HCT116 (cell line): Measurements from ENCODE around the gene DUOXA2. TPM values are rescaled to one million over a fixed set of nuclear protein-coding genes. Genes with fewer than 3 reads are reported as not detected.
"Not testable (repeated sequence)": the region's sequence is repeated elsewhere in the genome, so short reads cannot be mapped to it uniquely, and the experiment has no call there.

Experiments used
- ATAC-seq: fragments of 200-7000 bp; cut with Tn5 transposase; 2 replicates; pipeline ENCODE4 v1.9.1; 2020; ENCODE audit warnings: mild to moderate bottlenecking, moderate library complexity
- BruUV-seq: library from RNA; stranded (reverse); fragments of 400-500 nt; replicated peaks from 2 replicates; lab custom pipeline; 2021; lab: Mats Ljungman, UMichigan
- CTCF ChIA-PET: fragments of 300-600 bp; sonication (Branson Sonifier 250); formaldehyde crosslinking; loops from one replicate; lab custom pipeline; 2021; ENCODE audit warnings: antibody characterized with exemption; lab: Charles Lee
- POLR2A ChIA-PET: fragments of 300-600, 350-600 bp; sonication (Branson Sonifier 250); formaldehyde crosslinking; loops from one replicate; lab custom pipeline; 2021; ENCODE audit warnings: antibody characterized with exemption; lab: Charles Lee
- RAD21 ChIA-PET, 2 experiments: fragments of 300-600 bp; sonication (Branson Sonifier 250); formaldehyde crosslinking; loops; one replicate each; lab custom pipeline; 2023; ENCODE audit warnings: low total read pairs in 2 of 2; ENCODE audit not compliant: uncharacterized antibody in 2 of 2, unreplicated experiment in 2 of 2, low non-redundant PET in 1 of 2; lab: Charles Lee
- DNase-seq: peaks from one replicate; pipeline ENCODE4 v3.0.0-alpha.2; 2010; ENCODE audit warnings: low read depth, low spot score
- H2AFZ ChIP-seq: fragments of 200-600 bp; shearing (Covaris generic), sonication (generic); 2 replicates; pipeline ENCODE4 v1.6.1; 2017; ENCODE audit warnings: low read depth, mixed run types, mixed read lengths, antibody characterized with exemption, low read length; ENCODE audit not compliant: poor library complexity, severe bottlenecking
- H3K27ac ChIP-seq: 2 replicates; pipeline ENCODE4 v1.5.1; 2012; ENCODE audit warnings: low read depth, low read length
- H3K27me3 ChIP-seq: fragments of 200-600 bp; sonication (generic); 2 replicates; pipeline ENCODE4 v1.6.1; 2016; ENCODE audit warnings: mixed run types, low read length, mixed read lengths; ENCODE audit not compliant: insufficient read depth
- H3K36me3 ChIP-seq, 2 experiments: fragments of 200-500 bp in 1 of 2; fragments of 200-600 bp in 1 of 2; sonication (Bioruptor generic) in 1 of 2; sonication (generic) in 1 of 2; 2 replicates each; pipeline versions ENCODE4 v1.5.1 to v1.6.1; 2014 to 2016; ENCODE audit warnings: low read length in 2 of 2, inconsistent platforms in 1 of 2, mixed read lengths in 1 of 2, mixed run types in 1 of 2; ENCODE audit not compliant: insufficient read depth in 2 of 2, control insufficient read depth in 1 of 2
- H3K4me1 ChIP-seq, 2 experiments: fragments of 200-600 bp in 1 of 2; sonication (generic) in 1 of 2; 2 replicates each; pipeline versions ENCODE4 v1.5.1 to v1.6.1; 2012 to 2017; ENCODE audit warnings: low read length in 2 of 2, inconsistent platforms in 1 of 2, mild to moderate bottlenecking in 1 of 2, mixed read lengths in 1 of 2, mixed run types in 1 of 2, moderate library complexity in 1 of 2; ENCODE audit not compliant: insufficient read depth in 2 of 2, control insufficient read depth in 1 of 2
- H3K4me2 ChIP-seq: fragments of 200-600 bp; sonication (generic); 2 replicates; pipeline ENCODE4 v1.6.1; 2017; ENCODE audit warnings: mixed run types, low read length, mixed read lengths
- H3K4me3 ChIP-seq, 2 experiments: fragments of 200-600 bp in 1 of 2; sonication (generic) in 1 of 2; replicated peaks in 1 of 2; 2 replicates each; pipeline ENCODE4 v1.5.1; 2011 to 2016; ENCODE audit warnings: low read length in 2 of 2, control low read depth in 1 of 2, low read depth in 1 of 2, mild to moderate bottlenecking in 1 of 2, mixed read lengths in 1 of 2, mixed run types in 1 of 2
- H3K79me2 ChIP-seq: fragments of 200-600 bp; sonication (generic); 2 replicates; pipeline ENCODE4 v1.6.1; 2017; ENCODE audit warnings: mild to moderate bottlenecking, mixed run types, low read length, moderate library complexity, mixed read lengths; ENCODE audit not compliant: insufficient read depth
- H3K9ac ChIP-seq: fragments of 200-600 bp; sonication (generic); 2 replicates; pipeline ENCODE4 v1.6.1; 2016; ENCODE audit warnings: low read length, mixed read lengths
- H3K9me2 ChIP-seq: fragments of 200-600 bp; sonication (generic), shearing (Covaris generic); 2 replicates; pipeline ENCODE4 v1.6.1; 2017; ENCODE audit warnings: mixed run types, mild to moderate bottlenecking, moderate library complexity; ENCODE audit not compliant: insufficient read depth
- H3K9me3 ChIP-seq, 2 experiments: fragments of 200-500 bp in 1 of 2; fragments of 200-600 bp in 1 of 2; sonication (Bioruptor generic) in 1 of 2; sonication (generic) in 1 of 2; 2 replicates each; pipeline ENCODE4 v1.6.1; 2014 to 2017; ENCODE audit warnings: low read length in 2 of 2, mixed read lengths in 2 of 2, inconsistent platforms in 1 of 2, low read depth in 1 of 2, mild to moderate bottlenecking in 1 of 2, mixed run types in 1 of 2, moderate library complexity in 1 of 2; ENCODE audit not compliant: control insufficient read depth in 1 of 2, insufficient read depth in 1 of 2
- H4K20me1 ChIP-seq: fragments of 200-600 bp; sonication (generic), shearing (Covaris generic); 2 replicates; pipeline ENCODE4 v1.6.1; 2017; ENCODE audit warnings: mixed run types, mild to moderate bottlenecking, moderate library complexity; ENCODE audit not compliant: insufficient read depth
- ELF1 ChIP-seq: IDR thresholded peaks from 2 replicates; pipeline ENCODE4 v1.6.1; 2012; ENCODE audit warnings: low read depth, borderline replicate concordance
- POLR2A ChIP-seq: IDR thresholded peaks from 2 replicates; pipeline ENCODE4 v1.7.0; 2011; ENCODE audit warnings: borderline replicate concordance; ENCODE audit not compliant: insufficient read depth, insufficient read length; ENCODE audit errors: extremely low read depth
- SIN3A ChIP-seq: IDR thresholded peaks from 2 replicates; pipeline ENCODE4 v1.6.1; 2012; ENCODE audit warnings: low read depth
- SP1 ChIP-seq: IDR thresholded peaks from 2 replicates; pipeline ENCODE4 v1.6.1; 2012; ENCODE audit warnings: low read depth
- ZFX ChIP-seq: fragments of 450-650 bp; IDR thresholded peaks from 2 replicates; pipeline ENCODE4 v1.6.1; 2017
- intact Hi-C: fragments of 100-400 bp; cut with micrococcal nuclease; formaldehyde crosslinking; loops from 2 replicates; pipeline ENCODE4 v1.10.0; 2022
- total RNA-seq: library from RNA; stranded (reverse); gene quantifications from one replicate; pipeline ENCODE4 v1.2.1, GENCODE V29; 2021; ENCODE audit not compliant: unreplicated experiment
- TF ChIP-seq, protein P1 (sequence below): IDR thresholded peaks from 2 replicates; pipeline ENCODE4 v1.6.1; 2012
- TF ChIP-seq, protein P2 (sequence below), 3 experiments: fragments of 200-600 bp in 1 of 3; sonication (generic) in 1 of 3; IDR thresholded peaks in 2 of 3; conservative IDR thresholded peaks in 1 of 3; 2 replicates each; pipeline ENCODE4 v1.5.1; 2012 to 2017; ENCODE audit warnings: low read depth in 2 of 3, low read length in 2 of 3, antibody characterized with exemption in 1 of 3, borderline replicate concordance in 1 of 3, control low read depth in 1 of 3, mild to moderate bottlenecking in 1 of 3, mixed read lengths in 1 of 3, mixed run types in 1 of 3, moderate library complexity in 1 of 3; ENCODE audit not compliant: insufficient read depth in 1 of 3
- TF ChIP-seq, protein P3 (sequence below): IDR thresholded peaks from 2 replicates; pipeline ENCODE4 v1.6.1; 2011; ENCODE audit warnings: mild to moderate bottlenecking, low read length, moderate library complexity; ENCODE audit not compliant: insufficient replicate concordance; ENCODE audit errors: extremely low read depth

DUOXA2 gene
- total RNA-seq, 1 experiment from 2014 or later = not detected

DNA sequence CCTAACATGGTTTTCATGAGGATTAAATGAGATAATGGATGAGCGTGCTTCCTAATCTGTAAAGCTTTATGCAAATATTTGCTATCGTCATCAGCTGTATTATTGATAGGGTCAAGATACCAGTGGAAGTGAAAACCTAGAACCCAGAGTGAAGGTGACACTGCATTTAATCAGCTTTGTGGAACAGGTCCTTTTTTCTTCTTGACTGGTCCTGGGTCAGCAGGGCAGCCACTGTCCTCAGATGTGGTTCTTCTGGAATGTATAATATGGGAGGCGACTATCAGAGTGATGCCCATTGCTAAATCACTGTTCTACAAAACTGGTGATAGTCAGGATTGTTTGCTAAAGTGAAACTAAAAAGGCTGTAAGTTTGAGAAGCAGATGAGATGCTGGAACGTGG is 49.7 kb upstream of the DUOXA2 start:
- H3K4me3 ChIP-seq = no peak overlapping the region
- H3K9ac ChIP-seq = no peak overlapping the region
- no peak for DNase-seq
- TF ChIP-seq POLR2A = no peak
- no peak for TF ChIP-seq SP1
- no peak for TF ChIP-seq ZFX
- TF ChIP-seq, protein P1, sequence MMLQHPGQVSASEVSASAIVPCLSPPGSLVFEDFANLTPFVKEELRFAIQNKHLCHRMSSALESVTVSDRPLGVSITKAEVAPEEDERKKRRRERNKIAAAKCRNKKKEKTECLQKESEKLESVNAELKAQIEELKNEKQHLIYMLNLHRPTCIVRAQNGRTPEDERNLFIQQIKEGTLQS = no peak
- TF ChIP-seq SIN3A = no peak
- TF ChIP-seq, protein P2, sequence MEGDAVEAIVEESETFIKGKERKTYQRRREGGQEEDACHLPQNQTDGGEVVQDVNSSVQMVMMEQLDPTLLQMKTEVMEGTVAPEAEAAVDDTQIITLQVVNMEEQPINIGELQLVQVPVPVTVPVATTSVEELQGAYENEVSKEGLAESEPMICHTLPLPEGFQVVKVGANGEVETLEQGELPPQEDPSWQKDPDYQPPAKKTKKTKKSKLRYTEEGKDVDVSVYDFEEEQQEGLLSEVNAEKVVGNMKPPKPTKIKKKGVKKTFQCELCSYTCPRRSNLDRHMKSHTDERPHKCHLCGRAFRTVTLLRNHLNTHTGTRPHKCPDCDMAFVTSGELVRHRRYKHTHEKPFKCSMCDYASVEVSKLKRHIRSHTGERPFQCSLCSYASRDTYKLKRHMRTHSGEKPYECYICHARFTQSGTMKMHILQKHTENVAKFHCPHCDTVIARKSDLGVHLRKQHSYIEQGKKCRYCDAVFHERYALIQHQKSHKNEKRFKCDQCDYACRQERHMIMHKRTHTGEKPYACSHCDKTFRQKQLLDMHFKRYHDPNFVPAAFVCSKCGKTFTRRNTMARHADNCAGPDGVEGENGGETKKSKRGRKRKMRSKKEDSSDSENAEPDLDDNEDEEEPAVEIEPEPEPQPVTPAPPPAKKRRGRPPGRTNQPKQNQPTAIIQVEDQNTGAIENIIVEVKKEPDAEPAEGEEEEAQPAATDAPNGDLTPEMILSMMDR (IDR thresholded peaks at IDR 0.05 in 2 of 3, conservative IDR thresholded peaks at IDR 0.05 in 1 of 3; ENCODE audit: borderline replicate concordance in 1 of 3, insufficient read depth in 1 of 3, low read depth in 2 of 3, low read length in 2 of 3) = no peak
- TF ChIP-seq ELF1 = no peak
- TF ChIP-seq, protein P3, sequence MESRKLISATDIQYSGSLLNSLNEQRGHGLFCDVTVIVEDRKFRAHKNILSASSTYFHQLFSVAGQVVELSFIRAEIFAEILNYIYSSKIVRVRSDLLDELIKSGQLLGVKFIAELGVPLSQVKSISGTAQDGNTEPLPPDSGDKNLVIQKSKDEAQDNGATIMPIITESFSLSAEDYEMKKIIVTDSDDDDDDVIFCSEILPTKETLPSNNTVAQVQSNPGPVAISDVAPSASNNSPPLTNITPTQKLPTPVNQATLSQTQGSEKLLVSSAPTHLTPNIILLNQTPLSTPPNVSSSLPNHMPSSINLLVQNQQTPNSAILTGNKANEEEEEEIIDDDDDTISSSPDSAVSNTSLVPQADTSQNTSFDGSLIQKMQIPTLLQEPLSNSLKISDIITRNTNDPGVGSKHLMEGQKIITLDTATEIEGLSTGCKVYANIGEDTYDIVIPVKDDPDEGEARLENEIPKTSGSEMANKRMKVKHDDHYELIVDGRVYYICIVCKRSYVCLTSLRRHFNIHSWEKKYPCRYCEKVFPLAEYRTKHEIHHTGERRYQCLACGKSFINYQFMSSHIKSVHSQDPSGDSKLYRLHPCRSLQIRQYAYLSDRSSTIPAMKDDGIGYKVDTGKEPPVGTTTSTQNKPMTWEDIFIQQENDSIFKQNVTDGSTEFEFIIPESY = no peak
- ChIA-PET POLR2A (no interaction called here), CTCF (no interaction called here), RAD21 (no interaction called here)
- peaks cover 0 to 1% of the 10 kb centered on the region in 2 experiments; a peak in 3 of 4 replicates for H3K36me3 ChIP-seq
- no peaks in the 10 kb centered on the region for H3K4me1 ChIP-seq
- no peak overlapping the region for H3K4me2 ChIP-seq
- H3K9me2 ChIP-seq = no peaks in the 10 kb centered on the region
- no peaks in the 10 kb centered on the region for H3K79me2 ChIP-seq
- TSS peak; percentile 12 for BruUV-seq
- H3K9me3 ChIP-seq = no peaks in the 10 kb centered on the region
- ATAC-seq = no peak
- H3K27me3 ChIP-seq = no peaks in the 10 kb centered on the region
- H4K20me1 ChIP-seq = no peaks in the 10 kb centered on the region
- no peak overlapping the region for H2AFZ ChIP-seq
- intact Hi-C loops = no loop called here
- no peak overlapping the region for H3K27ac ChIP-seq

DNA sequence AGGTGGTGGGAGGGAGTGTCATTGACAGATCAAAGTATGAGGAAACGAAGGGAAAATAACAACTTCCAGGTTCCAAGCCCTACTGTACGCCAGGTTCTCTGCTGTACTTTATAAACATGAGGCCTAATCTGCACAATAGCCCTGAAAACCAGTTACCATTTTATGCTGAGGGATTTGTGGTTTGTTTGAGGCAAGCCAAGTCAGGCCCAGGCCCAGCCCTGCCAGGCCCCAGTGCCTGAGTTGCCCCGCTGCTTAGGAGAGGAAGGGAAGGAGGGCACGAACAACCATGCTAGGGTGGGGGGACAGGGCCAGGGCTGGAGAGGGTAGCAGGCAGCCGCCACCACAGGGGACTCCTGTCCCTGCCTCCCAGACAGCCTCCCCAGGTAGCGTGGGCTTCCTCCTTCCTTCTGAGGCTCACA is 44.2 kb upstream of the DUOXA2 start:
- H3K4me2 ChIP-seq, DNase-seq, H3K36me3 ChIP-seq, H3K9ac ChIP-seq, H2AFZ ChIP-seq, H3K27ac ChIP-seq, H3K4me1 ChIP-seq, intact Hi-C loops, H3K4me3 ChIP-seq, ATAC-seq, H3K9me3 ChIP-seq, POLR2A ChIA-PET, H3K27me3 ChIP-seq, RAD21 ChIA-PET, H4K20me1 ChIP-seq, BruUV-seq, H3K79me2 ChIP-seq, CTCF ChIA-PET, H3K9me2 ChIP-seq: not testable (repeated sequence)

DNA sequence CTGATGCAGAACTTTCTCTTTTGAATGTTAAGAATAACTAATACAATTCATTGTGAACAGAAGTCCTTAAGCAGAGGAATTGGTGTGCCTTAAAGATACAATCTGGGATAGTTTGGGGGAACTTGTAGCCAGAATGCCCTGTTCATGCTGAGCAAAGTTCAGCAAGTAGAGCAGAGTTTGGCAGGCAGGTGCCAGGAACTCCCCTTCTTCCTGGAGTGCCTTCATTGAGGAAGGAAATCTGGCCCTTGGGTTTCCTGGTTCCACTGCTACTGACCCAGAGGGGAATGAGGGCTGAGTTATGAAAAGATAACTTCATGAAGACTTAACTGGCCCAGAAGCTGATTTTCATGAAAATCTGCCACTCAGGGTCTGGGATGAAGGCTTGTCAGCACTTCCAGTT is 40.5 kb upstream of the DUOXA2 start:
- ATAC-seq, H3K4me3 ChIP-seq, H3K4me1 ChIP-seq, RAD21 ChIA-PET, H3K79me2 ChIP-seq, intact Hi-C loops, POLR2A ChIA-PET, H3K9me3 ChIP-seq, H3K27me3 ChIP-seq, BruUV-seq, H3K36me3 ChIP-seq, H3K27ac ChIP-seq, H3K4me2 ChIP-seq, H4K20me1 ChIP-seq, CTCF ChIA-PET, H3K9ac ChIP-seq, DNase-seq, H3K9me2 ChIP-seq, H2AFZ ChIP-seq: not testable (repeated sequence)
